Erythroblast (primary cell): ENCODE measurements around the gene ZNF778.

Source experiments
- GATA1 ChIP-seq: IDR thresholded peaks from 2 replicates; pipeline ENCODE4 v1.6.1; 2011; ENCODE audit warnings: low read depth, mild to moderate bottlenecking, control low read depth, low read length, moderate library complexity
- POLR2A ChIP-seq: IDR thresholded peaks from 2 replicates; pipeline ENCODE4 v1.6.1; 2011; ENCODE audit warnings: mild to moderate bottlenecking, low read length

DNA sequence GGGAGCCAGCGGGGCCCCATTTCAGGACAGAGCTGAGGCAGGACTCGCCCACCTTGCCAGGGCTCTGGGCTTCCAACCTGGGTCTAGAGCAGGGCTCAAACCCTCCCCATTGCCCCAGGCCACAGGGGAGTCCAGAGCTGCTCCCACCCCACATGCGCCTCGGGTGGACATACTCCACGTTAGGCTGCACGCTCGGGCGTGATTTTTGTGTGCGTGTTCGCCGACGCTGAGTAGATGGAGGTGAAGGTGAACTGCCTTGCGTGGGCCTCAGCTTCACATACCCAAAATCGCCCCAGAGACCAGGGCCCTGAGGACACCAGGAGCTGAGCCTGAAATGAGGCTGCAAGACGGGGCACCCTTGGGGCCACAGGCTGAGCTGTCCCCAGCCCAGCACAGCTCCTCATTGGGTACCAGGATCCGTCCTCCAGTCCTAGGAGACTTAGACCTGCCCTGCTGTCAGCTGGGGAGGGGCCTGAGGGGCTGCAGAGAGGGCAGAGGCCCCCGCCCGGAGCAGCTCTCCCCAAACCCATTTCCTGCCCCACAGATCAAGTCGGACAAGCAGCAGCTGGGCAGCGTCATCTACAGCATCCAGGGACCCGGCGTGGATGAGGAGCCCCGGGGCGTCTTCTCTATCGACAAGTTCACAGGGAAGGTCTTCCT lies 37.7 kb upstream of the ZNF778 start:
- no peak for TF ChIP-seq POLR2A
- TF ChIP-seq GATA1 = no peak
